H1 (cell line): ENCODE data around the gene CDH19. TPM values are rescaled to one million over a fixed set of nuclear protein-coding genes. Genes with fewer than 3 reads are reported as not detected.

Experiments
- CTCF ChIA-PET: fragments of 300-600 bp; sonication (Branson Sonifier 250); formaldehyde crosslinking; loops from one replicate; lab custom pipeline; 2021; ENCODE audit not compliant: partially characterized antibody; lab: Charles Lee
- POLR2A ChIA-PET: fragments of 300-600 bp; sonication (Branson Sonifier 250); formaldehyde crosslinking; loops from one replicate; lab custom pipeline; 2021; ENCODE audit warnings: inconsistent platforms; ENCODE audit not compliant: partially characterized antibody; lab: Charles Lee
- DNase-seq, 2 experiments: peaks; one replicate each; pipeline versions ENCODE4 v3.0.0 to v3.0.0-alpha.2; 2010 to 2022; ENCODE audit warnings: low spot score in 2 of 2, low read depth in 1 of 2, mixed read lengths in 1 of 2
- FAIRE-seq: peaks from 2 replicates; lab custom pipeline; 2011; peaks lifted over from hg19 to GRCh38; lab: Jason Lieb, UNC
- H2AFZ ChIP-seq: 2 replicates; pipeline ENCODE4 v1.8.1; 2012; ENCODE audit warnings: low read length, inconsistent platforms
- H2AK5ac ChIP-seq: 2 replicates; pipeline ENCODE4 v1.6.1; 2013; ENCODE audit warnings: low read depth, low read length
- H2BK120ac ChIP-seq: replicated peaks from 2 replicates; pipeline ENCODE3; 2013; ENCODE audit warnings: low read depth, low read length, inconsistent platforms
- H2BK12ac ChIP-seq: 2 replicates; pipeline ENCODE4 v1.6.1; 2013; ENCODE audit warnings: low read depth, low read length
- H2BK15ac ChIP-seq: 2 replicates; pipeline ENCODE4 v1.6.1; 2013; ENCODE audit warnings: low read length
- H2BK20ac ChIP-seq: 2 replicates; pipeline ENCODE4 v1.6.1; 2013; ENCODE audit warnings: low read length
- H2BK5ac ChIP-seq: 2 replicates; pipeline ENCODE4 v1.6.1; 2013; ENCODE audit warnings: low read depth, low read length
- H3K14ac ChIP-seq: 2 replicates; pipeline ENCODE4 v1.6.1; 2013; ENCODE audit warnings: inconsistent platforms; ENCODE audit not compliant: insufficient read length
- H3K18ac ChIP-seq: 2 replicates; pipeline ENCODE4 v1.6.1; 2013; ENCODE audit warnings: low read length; ENCODE audit errors: extremely low read depth
- H3K23ac ChIP-seq: 2 replicates; pipeline ENCODE4 v1.6.1; 2013; ENCODE audit warnings: inconsistent platforms; ENCODE audit not compliant: insufficient read length
- H3K23me2 ChIP-seq: 2 replicates; pipeline ENCODE4 v1.6.1; 2013; ENCODE audit warnings: low read depth, low read length
- H3K27ac ChIP-seq: 2 replicates; pipeline ENCODE4 v1.6.1; 2011; ENCODE audit warnings: low read depth, low read length, inconsistent platforms
- H3K27me3 ChIP-seq, 4 experiments: replicated peaks in 1 of 4; 1 replicate in 1 of 4; 2 replicates in 3 of 4; pipeline versions ENCODE4 v1.6.1 to v1.8.1; 2011 to 2013; ENCODE audit warnings: low read length in 3 of 4, mild to moderate bottlenecking in 3 of 4, inconsistent platforms in 2 of 4, mixed read lengths in 2 of 4, moderate library complexity in 1 of 4; ENCODE audit not compliant: control insufficient read depth in 3 of 4, insufficient read depth in 3 of 4; ENCODE audit errors: extremely low read depth in 1 of 4
- H3K36me3 ChIP-seq, 4 experiments: 2 replicates each; pipeline versions ENCODE4 v1.6.1 to v1.8.1; 2011 to 2013; ENCODE audit warnings: mild to moderate bottlenecking in 4 of 4, low read length in 3 of 4, moderate library complexity in 2 of 4, control low read depth in 1 of 4, inconsistent platforms in 1 of 4; ENCODE audit not compliant: insufficient read depth in 4 of 4, control insufficient read depth in 2 of 4
- H3K4ac ChIP-seq: replicated peaks from 2 replicates; pipeline ENCODE3; 2013; ENCODE audit warnings: low read length, low read depth, mixed read lengths, inconsistent platforms; ENCODE audit not compliant: insufficient read length
- H3K4me1 ChIP-seq, 4 experiments: replicated peaks in 1 of 4; 1 replicate in 1 of 4; 2 replicates in 3 of 4; pipeline versions ENCODE4 v1.6.1 to v1.8.1; 2011 to 2013; ENCODE audit warnings: low read length in 3 of 4, inconsistent platforms in 2 of 4, mixed read lengths in 1 of 4; ENCODE audit not compliant: insufficient read depth in 4 of 4, control insufficient read depth in 3 of 4
- H3K4me2 ChIP-seq, 2 experiments: 2 replicates each; pipeline versions ENCODE4 v1.6.1 to v1.8.1; 2011 to 2013; ENCODE audit warnings: low read depth in 2 of 2, low read length in 2 of 2, control low read depth in 1 of 2, inconsistent platforms in 1 of 2, mild to moderate bottlenecking in 1 of 2; ENCODE audit not compliant: insufficient read depth in 1 of 2
- H3K4me3 ChIP-seq, 4 experiments: fragments of 200-600, 300-600 bp in 1 of 4; sonication (generic), shearing (Covaris generic), sonication (Bioruptor Twin) in 1 of 4; 2 replicates each; pipeline versions ENCODE4 v1.5.1 to v1.8.1; 2011 to 2016; ENCODE audit warnings: low read length in 4 of 4, low read depth in 3 of 4, control low read depth in 2 of 4, inconsistent platforms in 2 of 4, mild to moderate bottlenecking in 2 of 4, mixed read lengths in 1 of 4, moderate library complexity in 1 of 4; ENCODE audit not compliant: insufficient read depth in 2 of 4; ENCODE audit errors: extremely low read depth in 1 of 4
- H3K56ac ChIP-seq: replicated peaks from 2 replicates; pipeline ENCODE3; 2013; ENCODE audit warnings: low read depth, mild to moderate bottlenecking, mixed read lengths, low read length, inconsistent platforms; ENCODE audit not compliant: insufficient read length
- H3K79me1 ChIP-seq: 2 replicates; pipeline ENCODE4 v1.6.1; 2013; ENCODE audit warnings: low read depth, low read length, control low read depth
- H3K79me2 ChIP-seq, 2 experiments: 2 replicates each; pipeline versions ENCODE4 v1.6.1 to v1.8.1; 2012 to 2013; ENCODE audit warnings: low read length in 2 of 2, mild to moderate bottlenecking in 2 of 2, inconsistent platforms in 1 of 2; ENCODE audit not compliant: insufficient read depth in 2 of 2, control insufficient read depth in 1 of 2
- H3K9ac ChIP-seq, 4 experiments: replicated peaks in 1 of 4; 1 replicate in 1 of 4; 2 replicates in 3 of 4; pipeline versions ENCODE4 v1.6.1 to v1.8.1; 2011 to 2013; ENCODE audit warnings: low read depth in 3 of 4, low read length in 3 of 4, control low read depth in 2 of 4, mild to moderate bottlenecking in 2 of 4, moderate library complexity in 2 of 4, inconsistent platforms in 1 of 4; ENCODE audit errors: extremely low read depth in 1 of 4
- H3K9me3 ChIP-seq, 2 experiments: 2 replicates each; pipeline versions ENCODE4 v1.6.1 to v1.8.1; 2012 to 2013; ENCODE audit warnings: mild to moderate bottlenecking in 2 of 2, moderate library complexity in 2 of 2, control low read depth in 1 of 2, inconsistent platforms in 1 of 2, low read depth in 1 of 2, low read length in 1 of 2, mixed read lengths in 1 of 2; ENCODE audit not compliant: insufficient read depth in 2 of 2
- H4K20me1 ChIP-seq, 2 experiments: replicated peaks in 1 of 2; 2 replicates each; pipeline versions ENCODE3 to v1.8.1; 2011 to 2013; ENCODE audit warnings: inconsistent platforms in 2 of 2, low read length in 2 of 2, mild to moderate bottlenecking in 1 of 2; ENCODE audit not compliant: insufficient read depth in 2 of 2, control insufficient read depth in 1 of 2
- H4K5ac ChIP-seq: 2 replicates; pipeline ENCODE4 v1.6.1; 2013; ENCODE audit warnings: low read length, low read depth, mixed read lengths, inconsistent platforms; ENCODE audit not compliant: insufficient read length
- H4K8ac ChIP-seq: 2 replicates; pipeline ENCODE4 v1.8.0; 2013; ENCODE audit warnings: mild to moderate bottlenecking, moderate library complexity, low read length, inconsistent platforms; ENCODE audit not compliant: insufficient read depth; ENCODE audit errors: extremely low read depth
- H4K91ac ChIP-seq: replicated peaks from 2 replicates; pipeline ENCODE3; 2013; ENCODE audit warnings: low read length, mixed read lengths, inconsistent platforms; ENCODE audit not compliant: insufficient read length
- BRCA1 ChIP-seq: IDR thresholded peaks from 2 replicates; pipeline ENCODE4 v1.6.1; 2012; ENCODE audit warnings: low read depth, low read length, improper control_type of control experiment
- CEBPB ChIP-seq: IDR thresholded peaks from 2 replicates; pipeline ENCODE4 v1.6.1; 2012; ENCODE audit warnings: low read depth, low read length
- GABPA ChIP-seq: IDR thresholded peaks from 2 replicates; pipeline ENCODE4 v1.6.1; 2011; ENCODE audit warnings: mild to moderate bottlenecking, low read length, moderate library complexity, borderline replicate concordance; ENCODE audit not compliant: insufficient read depth
- HDAC2 ChIP-seq, 2 experiments: fragments of 300-600 bp in 1 of 2; sonication (generic) in 1 of 2; IDR thresholded peaks; 2 replicates each; pipeline ENCODE4 v1.6.1; 2011 to 2012; ENCODE audit warnings: low read depth in 2 of 2, low read length in 2 of 2, mild to moderate bottlenecking in 2 of 2, moderate library complexity in 2 of 2, borderline replicate concordance in 1 of 2, inconsistent platforms in 1 of 2
- JUND ChIP-seq: IDR thresholded peaks from 2 replicates; pipeline ENCODE4 v1.6.1; 2011; ENCODE audit warnings: mild to moderate bottlenecking, improper control_type of control experiment, low read length
- KDM4A ChIP-seq: IDR thresholded peaks from one replicate; pipeline ENCODE4 v1.7.1; 2012; ENCODE audit warnings: low read depth, mild to moderate bottlenecking, moderate library complexity, low read length, inconsistent platforms; ENCODE audit not compliant: severe bottlenecking
- MAX ChIP-seq: IDR thresholded peaks from 2 replicates; pipeline ENCODE4 v1.6.1; 2012; ENCODE audit warnings: inconsistent platforms
- POLR2A ChIP-seq, 2 experiments: IDR thresholded peaks; 1 replicate in 1 of 2; 2 replicates in 1 of 2; pipeline ENCODE4 v1.6.1; 2011; ENCODE audit warnings: low read depth in 2 of 2, low read length in 2 of 2, mild to moderate bottlenecking in 2 of 2; ENCODE audit errors: control extremely low read depth in 1 of 2
- RNF2 ChIP-seq: fragments of 200-900, 300-1000 bp; sonication (generic); IDR thresholded peaks from 2 replicates; pipeline ENCODE4 v1.7.1; 2016; ENCODE audit warnings: borderline replicate concordance, low read depth, mild to moderate bottlenecking, antibody characterized with exemption, low read length; ENCODE audit not compliant: poor library complexity, severe bottlenecking; ENCODE audit errors: missing control alignments
- SAP30 ChIP-seq: fragments of 300-600 bp; sonication (generic); IDR thresholded peaks from 2 replicates; pipeline ENCODE4 v1.7.1; 2012; ENCODE audit warnings: low read length, moderate library complexity, mild to moderate bottlenecking, inconsistent platforms; ENCODE audit not compliant: insufficient read depth, insufficient replicate concordance
- SP1 ChIP-seq: IDR thresholded peaks from 2 replicates; pipeline ENCODE4 v1.6.1; 2011; ENCODE audit warnings: low read depth, low read length
- ZNF274 ChIP-seq: IDR thresholded peaks from 2 replicates; pipeline ENCODE4 v1.7.0; 2012; ENCODE audit warnings: low read length, borderline replicate concordance; ENCODE audit errors: extremely low read depth
- WGBS, 2 experiments: shearing (Covaris generic) in 1 of 2; methylation state at CpG; one replicate each; pipeline versions ENCODE4 v1.1.6 to v1.1.7; 2013 to 2015; ENCODE audit warnings: low lambda C conversion rate in 2 of 2, mixed read lengths in 2 of 2, inconsistent platforms in 1 of 2, low coverage in 1 of 2, missing lambda C conversion rate in 1 of 2; ENCODE audit not compliant: insufficient replicate concordance in 2 of 2, insufficient coverage in 1 of 2, insufficient read length in 1 of 2; ENCODE audit errors: extremely low coverage in 1 of 2, missing lambda C conversion rate in 1 of 2; 5-methylcytosine and 5-hydroxymethylcytosine counted together
- polyA plus RNA-seq, 7 experiments: library from polyadenylated mRNA; depleted of rRNA in 3 of 7; stranded (reverse) in 5 of 7; unstranded in 2 of 7; fragments of >200 nt in 5 of 7; fragments of 200-250 nt in 2 of 7; gene quantifications; 1 replicate in 5 of 7; 2 replicates in 1 of 7; 4 replicates in 1 of 7; pipeline versions ENCODE4 v1.2.1 to v1.2.3, GENCODE V29; 2011 to 2013; ENCODE audit warnings: missing spikeins in 2 of 7, mixed read lengths in 2 of 7
- total RNA-seq: library from RNA; stranded (reverse); fragmentation: NEBNext Ultra II Directional; extraction: Animal tissue kit (Norgen Biotek cat#: 25700); gene quantifications from 2 replicates; pipeline ENCODE4 v1.2.1, GENCODE V29; 2021
- TF ChIP-seq, protein P1 (sequence below): IDR thresholded peaks from 2 replicates; pipeline ENCODE4 v1.6.1; 2012; ENCODE audit warnings: inconsistent platforms

Gene CDH19
- total and polyA plus RNA-seq, 2 of the 8 experiments (the other 6 are each of a cell fraction or from before 2014, with no cell fraction given) = not detected

GRCh38 chr18:66534110-66534509 lies 69.8 kb downstream of the CDH19 start:
- H3K79me1 ChIP-seq = no peaks in the 10 kb centered on the region
- no peak overlapping the region for H4K8ac ChIP-seq
- H3K36me3 ChIP-seq = no peaks in the 10 kb centered on the region
- no peak overlapping the region for H2BK20ac ChIP-seq
- no peaks in the 10 kb centered on the region; a peak in 1 of 7 replicates for H3K4me1 ChIP-seq
- CTCF ChIA-PET = interaction anchor here (0.6 to 1.2 kb wide), 10 partner anchors 11 to 747 kb away, joined by 3 to 6 read pairs (median 3); no protein-coding TSS in a partner anchor
- H2AFZ ChIP-seq = peak overlapping the region; percentile 59; the same call in 1 of the 2 replicates
- no peak overlapping the region for H3K18ac ChIP-seq
- H4K20me1 ChIP-seq = no peaks in the 10 kb centered on the region
- H2BK15ac ChIP-seq = no peak overlapping the region
- no peak overlapping the region for H2BK120ac ChIP-seq
- H2BK12ac ChIP-seq = no peak overlapping the region
- no peak overlapping the region for H2BK5ac ChIP-seq
- H3K27me3 ChIP-seq = no peaks in the 10 kb centered on the region
- no peak overlapping the region for H3K56ac ChIP-seq
- no peak overlapping the region for H3K14ac ChIP-seq
- H2AK5ac ChIP-seq = no peak overlapping the region
- H3K23ac ChIP-seq = no peak overlapping the region
- H3K4me2 ChIP-seq = peak overlapping the region; percentile 15 to 26; a peak in 1 of 4 replicates
- TF ChIP-seq GABPA = no peak
- no peak for TF ChIP-seq SP1
- TF ChIP-seq CEBPB = no peak
- no peak for TF ChIP-seq HDAC2 (IDR thresholded peaks at IDR 0.05; ENCODE audit: borderline replicate concordance in 1 of 2, low read depth in 2 of 2, low read length in 2 of 2)
- TF ChIP-seq KDM4A = no peak
- no peak for TF ChIP-seq SAP30
- TF ChIP-seq JUND = no peak
- no peak for TF ChIP-seq POLR2A (IDR thresholded peaks at IDR 0.05; ENCODE audit: control extremely low read depth in 1 of 2, low read depth in 2 of 2, low read length in 2 of 2)
- TF ChIP-seq, protein P1, sequence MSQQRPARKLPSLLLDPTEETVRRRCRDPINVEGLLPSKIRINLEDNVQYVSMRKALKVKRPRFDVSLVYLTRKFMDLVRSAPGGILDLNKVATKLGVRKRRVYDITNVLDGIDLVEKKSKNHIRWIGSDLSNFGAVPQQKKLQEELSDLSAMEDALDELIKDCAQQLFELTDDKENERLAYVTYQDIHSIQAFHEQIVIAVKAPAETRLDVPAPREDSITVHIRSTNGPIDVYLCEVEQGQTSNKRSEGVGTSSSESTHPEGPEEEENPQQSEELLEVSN = no peak
- TF ChIP-seq RNF2 = no peak
- no peak for TF ChIP-seq ZNF274
- no peak for TF ChIP-seq BRCA1
- TF ChIP-seq MAX = no peak
- H3K9me3 ChIP-seq = no peaks in the 10 kb centered on the region
- no peak overlapping the region for H3K9ac ChIP-seq
- H3K79me2 ChIP-seq = no peaks in the 10 kb centered on the region
- FAIRE-seq (no peak), DNase-seq (no peak)
- 34% methylated on average over 4 of the region's 4 CpGs; no CpG with 5 or more reads in 1 of the 2 experiments for WGBS, 2 experiments
- H3K4me3 ChIP-seq = no peak overlapping the region
- H3K4ac ChIP-seq = no peak overlapping the region
- no peak overlapping the region for H4K91ac ChIP-seq
- no peaks in the 10 kb centered on the region for H3K23me2 ChIP-seq
- POLR2A ChIA-PET = no interaction called here
- H3K27ac ChIP-seq = no peak overlapping the region
- H4K5ac ChIP-seq = no peak overlapping the region
